ENCODE data around the gene CFB.
"Not testable (repeated sequence)": the region's sequence is repeated elsewhere in the genome, so short reads cannot be mapped to it uniquely, and the experiment has no call there.

CFB gene

DNA sequence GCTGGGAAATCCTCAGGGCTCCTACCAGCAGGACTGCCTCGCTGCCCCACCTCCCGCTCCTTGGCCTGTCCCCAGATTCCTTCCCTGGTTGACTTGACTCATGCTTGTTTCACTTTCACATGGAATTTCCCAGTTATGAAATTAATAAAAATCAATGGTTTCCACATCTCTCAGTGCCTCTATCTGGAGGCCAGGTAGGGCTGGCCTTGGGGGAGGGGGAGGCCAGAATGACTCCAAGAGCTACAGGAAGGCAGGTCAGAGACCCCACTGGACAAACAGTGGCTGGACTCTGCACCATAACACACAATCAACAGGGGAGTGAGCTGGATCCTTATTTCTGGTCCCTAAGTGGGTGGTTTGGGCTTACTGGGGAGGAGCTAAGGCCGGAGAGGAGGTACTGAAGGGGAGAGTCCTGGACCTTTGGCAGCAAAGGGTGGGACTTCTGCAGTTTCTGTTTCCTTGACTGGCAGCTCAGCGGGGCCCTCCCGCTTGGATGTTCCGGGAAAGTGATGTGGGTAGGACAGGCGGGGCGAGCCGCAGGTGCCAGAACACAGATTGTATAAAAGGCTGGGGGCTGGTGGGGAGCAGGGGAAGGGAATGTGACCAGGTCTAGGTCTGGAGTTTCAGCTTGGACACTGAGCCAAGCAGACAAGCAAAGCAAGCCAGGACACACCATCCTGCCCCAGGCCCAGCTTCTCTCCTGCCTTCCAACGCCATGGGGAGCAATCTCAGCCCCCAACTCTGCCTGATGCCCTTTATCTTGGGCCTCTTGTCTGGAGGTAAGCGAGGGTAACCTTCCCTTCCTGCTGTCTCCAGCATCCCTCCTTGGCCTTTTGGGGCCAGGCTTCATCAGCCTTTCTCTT is at the start of gene CFB:
Gene CFB (plus strand): TSS at position 589 of the 863 bp plus-strand sequence. CDS start 127 bp downstream, at position 716.
- no peak for DNase-seq

GRCh38 chr6:31896493-31896855 is 49.4 kb upstream of the CFB start:
- DNase-seq: no peak

- DNase-seq: no peak
Observed at GRCh38 chr6:31896856-31897611, 48.9 kb upstream of the CFB start.

- DNase-seq: peak; percentile 69 to 86
Observed at GRCh38 chr6:31897612-31898382, 48.1 kb upstream of the CFB start, which contains the start of gene EHMT2. TSS of gene EHMT2 (minus strand) at chr6:31897698. CDS start at chr6:31897677, 21 bp downstream.

DNA sequence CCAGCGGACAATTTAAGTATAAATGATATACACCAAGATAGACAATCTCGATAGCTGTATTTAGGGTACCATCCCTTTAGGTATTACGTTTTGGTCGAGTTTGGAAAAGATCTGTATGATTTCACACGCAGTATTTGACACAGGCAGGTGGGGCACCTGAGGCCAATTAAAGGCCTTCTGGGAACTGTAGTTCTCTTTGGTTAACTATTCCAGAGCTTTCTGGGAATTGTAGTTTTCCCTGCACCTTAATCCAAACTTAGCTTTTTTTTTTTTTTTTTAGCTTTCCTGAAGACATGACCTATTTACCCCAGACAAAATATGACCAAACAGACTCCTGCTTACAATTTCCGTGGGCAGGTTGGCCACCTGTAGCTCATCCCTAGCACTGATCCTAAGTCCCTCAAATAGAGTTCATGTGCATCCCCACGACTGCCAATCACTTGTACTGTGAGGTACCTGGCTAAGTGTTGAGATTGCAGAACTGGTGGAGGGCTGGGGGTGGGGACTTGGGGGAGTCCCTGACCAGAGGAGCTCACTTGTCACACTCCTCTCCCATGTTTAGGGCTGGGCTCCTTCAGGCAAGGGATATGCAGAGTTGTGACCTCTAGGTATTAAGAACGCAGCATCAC is 47.4 kb upstream of the CFB start:
- peak; percentile 44 to 49 for DNase-seq

DNA sequence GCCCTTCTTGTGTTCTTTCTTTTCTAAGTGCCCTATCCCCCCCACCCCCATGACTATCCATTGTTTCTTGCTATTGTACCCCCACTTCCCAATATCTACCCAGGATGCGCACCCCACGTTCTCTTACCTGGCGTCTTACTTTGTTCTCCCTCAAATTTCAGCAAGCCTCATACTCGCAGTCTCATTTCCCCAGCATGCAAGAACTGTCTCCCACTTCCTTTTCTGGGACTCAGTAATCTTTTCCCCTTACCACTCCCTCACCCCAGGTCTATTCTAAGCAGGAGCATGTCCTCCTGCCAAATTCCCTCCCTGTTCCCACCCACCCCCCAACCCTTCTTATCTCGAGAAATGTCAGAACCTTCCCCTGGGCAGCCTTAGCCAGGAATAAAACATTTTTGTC is 46.7 kb upstream of the CFB start:
- DNase-seq: no peak

- no peak for DNase-seq
Observed at GRCh38 chr6:31899882-31900722, 45.8 kb upstream of the CFB start.

GRCh38 chr6:31900917-31901414 is 44.9 kb upstream of the CFB start:
- no peak for DNase-seq

DNA sequence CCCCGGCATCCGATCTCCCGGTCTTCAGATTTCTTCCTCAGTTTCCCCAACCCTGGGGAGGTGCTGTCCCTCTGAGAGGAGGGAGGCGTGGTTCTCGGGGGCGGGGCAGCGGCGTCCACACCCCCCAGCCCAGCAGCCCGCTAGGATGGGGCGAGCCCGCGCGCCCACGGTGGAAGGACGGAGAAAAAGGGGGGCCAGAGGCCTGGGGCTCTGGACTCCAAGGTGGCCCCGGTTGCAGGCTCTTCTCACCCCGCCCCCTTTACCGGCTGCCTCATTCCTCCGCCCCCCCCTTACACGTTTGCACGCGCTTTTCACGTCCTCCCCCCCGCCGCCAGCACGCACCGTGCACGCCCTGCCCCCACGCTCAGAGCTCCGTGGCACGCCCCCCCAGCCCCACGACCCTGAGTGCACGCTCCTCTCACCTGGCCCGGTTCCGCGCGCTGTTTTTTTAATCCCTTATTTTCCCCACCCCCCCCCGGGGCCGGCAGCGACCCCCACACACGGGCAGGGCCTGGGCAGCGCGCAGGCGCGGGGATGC is 44.4 kb upstream of the CFB start:
- DNase-seq: peak in 1 of 2 experiments; percentile 44

GRCh38 chr6:31901953-31902643 is 43.8 kb upstream of the CFB start, which contains the start of gene ZBTB12:
TSS of gene ZBTB12 (minus strand) at chr6:31902086. CDS start at chr6:31901305, 781 bp downstream.
- peak; percentile 93 to 97 for DNase-seq

GRCh38 chr6:31903957-31904356 is 41.9 kb upstream of the CFB start:
- DNase-seq: no peak

- no peak for DNase-seq
Observed at GRCh38 chr6:31905041-31905440, 40.9 kb upstream of the CFB start.

- DNase-seq: no peak
Observed at GRCh38 chr6:31906122-31906521, 39.8 kb upstream of the CFB start.

GRCh38 chr6:31906727-31907126 is 39.2 kb upstream of the CFB start:
- not testable (repeated sequence) for DNase-seq

GRCh38 chr6:31907158-31907813 is 38.6 kb upstream of the CFB start:
- DNase-seq: no peak

- DNase-seq: not testable (repeated sequence)
Observed at GRCh38 chr6:31908255-31908654, 37.6 kb upstream of the CFB start.

DNA sequence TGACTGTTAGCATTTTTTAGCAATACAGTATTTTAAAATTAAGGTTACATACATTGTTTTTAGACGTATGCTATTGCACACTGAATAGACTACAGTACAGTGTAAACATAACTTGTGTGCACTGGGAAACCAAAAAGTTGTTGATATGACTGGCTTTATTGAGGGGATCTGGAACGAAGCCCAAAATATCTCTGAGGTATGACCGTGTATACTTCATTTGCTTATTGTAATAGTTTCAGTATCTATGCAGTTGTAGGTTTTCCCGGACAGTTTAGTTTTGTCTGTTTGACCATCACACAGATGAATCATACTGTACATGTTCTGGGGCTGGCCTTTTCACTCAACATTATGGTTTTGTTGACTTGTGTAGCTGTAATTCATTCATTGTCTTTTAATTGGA is 37.1 kb upstream of the CFB start:
- peak in 1 of 2 experiments; percentile 52 for DNase-seq

GRCh38 chr6:31909298-31909697 is 36.6 kb upstream of the CFB start:
- DNase-seq: not testable (repeated sequence)

GRCh38 chr6:31911826-31912585 is 33.9 kb upstream of the CFB start:
- no peak for DNase-seq

Measured in NCI-H1930 (cell line).